ELR (cell line): ENCODE data around the gene SMIM20.
"Not testable (repeated sequence)": the region's sequence is repeated elsewhere in the genome, so short reads cannot be mapped to it uniquely, and the experiment has no call there.

ENCODE experiments used
- DNase-seq: peaks from one replicate; pipeline ENCODE4 v3.0.0-alpha.2; 2015; ENCODE audit warnings: low read depth

Gene SMIM20

GRCh38 chr4:25913851-25914669, at the start of gene SMIM20:
Gene SMIM20 (plus strand): TSS chr4:25914220. CDS start chr4:25914314, 94 bp downstream.
- DNase-seq, result peak; percentile 89

DNA sequence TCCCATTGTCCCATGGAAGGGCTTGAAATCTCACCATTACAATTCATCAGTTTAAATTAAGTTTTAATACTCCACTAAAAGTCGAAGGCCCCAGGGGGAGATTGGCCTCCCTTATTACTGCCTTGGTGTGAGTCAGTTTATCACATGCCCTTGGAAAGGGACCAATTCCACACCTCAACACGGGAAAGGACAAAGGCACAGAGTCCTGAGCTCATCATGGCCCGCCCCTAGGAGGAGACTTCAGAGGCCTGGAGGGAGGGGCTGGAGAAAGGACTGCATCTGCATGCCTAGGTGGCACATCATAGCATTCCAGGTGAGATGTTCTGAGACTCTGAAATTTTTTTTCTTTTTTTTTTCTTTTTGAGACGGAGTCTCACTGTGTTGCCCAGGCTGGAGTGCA, 48.4 kb upstream of the SMIM20 start:
- peak; percentile 38 for DNase-seq

DNA sequence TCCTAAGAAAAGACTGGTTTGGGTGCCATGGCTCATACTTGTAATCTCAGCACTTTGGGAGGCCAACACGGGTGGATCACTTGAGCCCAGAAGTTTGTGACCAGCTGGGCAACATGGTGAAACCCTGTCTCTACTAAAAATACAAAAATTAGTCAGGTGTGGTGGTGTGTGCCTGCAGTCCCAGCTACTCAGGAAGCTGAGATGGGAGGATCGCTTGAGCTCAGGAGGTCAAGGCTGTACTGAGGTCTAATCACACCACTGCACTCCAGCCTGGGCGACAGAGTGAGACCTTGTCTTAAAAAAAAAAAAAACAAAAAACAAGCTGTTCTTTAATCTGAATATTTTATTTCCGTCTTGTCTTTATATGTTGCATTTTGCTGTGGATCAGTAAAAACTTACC, 47.6 kb upstream of the SMIM20 start:
- not testable (repeated sequence) for DNase-seq

- DNase-seq, result no peak
These were observed 46.2 kb upstream of the SMIM20 start for GRCh38 chr4:25867781-25868294.

DNA sequence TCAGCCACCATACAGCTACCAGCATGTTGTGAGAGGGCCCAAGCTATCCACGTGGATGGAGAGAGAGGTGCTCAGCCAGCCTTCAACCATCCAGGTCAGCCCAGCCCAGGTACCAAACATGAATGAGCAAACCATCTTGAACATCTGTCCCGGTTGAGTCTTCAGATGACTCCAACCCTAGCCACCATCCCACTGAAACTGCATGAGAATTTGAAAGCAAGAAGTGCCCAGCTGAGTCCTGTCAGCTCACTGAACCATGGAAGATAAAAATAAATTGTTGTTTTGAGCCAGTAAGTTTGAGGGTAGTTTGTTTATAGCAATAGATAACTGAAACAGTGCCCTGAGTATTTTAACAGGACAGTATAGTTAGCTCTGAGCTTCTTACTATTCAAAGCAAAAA, 43.9 kb upstream of the SMIM20 start:
- no peak for DNase-seq

GRCh38 chr4:25872851-25873631, 41.0 kb upstream of the SMIM20 start:
- DNase-seq, result no peak

- DNase-seq, result no peak
These were observed 40.3 kb upstream of the SMIM20 start for GRCh38 chr4:25873632-25874129.

DNA sequence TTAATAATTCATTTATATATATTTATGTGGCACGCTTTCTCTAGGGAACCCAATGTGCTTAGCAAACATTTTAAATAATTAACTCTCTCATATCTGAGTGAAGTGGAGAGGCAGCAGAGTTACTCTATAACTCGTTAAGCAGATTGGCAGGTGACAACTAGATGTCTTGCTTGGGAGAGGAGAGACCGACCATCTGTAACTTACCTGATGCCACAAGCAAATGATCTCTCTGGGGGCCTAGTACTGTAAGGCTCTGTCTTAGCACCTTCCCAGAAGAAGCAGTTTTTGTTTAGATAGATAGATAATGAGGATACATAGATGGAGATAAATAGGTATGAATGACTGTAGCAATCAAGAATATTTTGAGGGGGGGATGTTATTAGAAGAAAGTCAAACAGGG, 39.4 kb upstream of the SMIM20 start:
- no peak for DNase-seq

DNA sequence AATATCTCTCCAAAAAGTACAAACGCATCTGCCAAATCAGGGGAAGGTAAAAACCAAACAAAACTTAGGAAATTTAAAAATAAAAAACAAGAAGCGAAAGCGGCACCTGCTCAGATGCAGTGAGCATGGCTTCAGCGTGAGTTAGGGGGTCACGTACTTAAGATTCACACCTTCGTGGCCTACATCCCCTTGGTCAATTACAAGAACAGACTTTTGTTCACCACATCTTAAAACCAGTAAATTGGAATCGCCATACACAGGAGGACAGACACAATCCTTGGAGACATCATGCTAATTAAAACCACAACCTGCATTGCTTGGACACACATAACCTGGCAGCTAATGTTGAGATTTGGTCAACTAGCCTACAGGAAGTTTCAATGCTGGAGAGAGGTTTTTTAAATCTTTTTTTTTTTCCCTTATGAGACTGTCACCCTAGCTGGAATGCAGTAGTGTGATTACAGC, 38.7 kb upstream of the SMIM20 start:
- DNase-seq, result no peak

DNA sequence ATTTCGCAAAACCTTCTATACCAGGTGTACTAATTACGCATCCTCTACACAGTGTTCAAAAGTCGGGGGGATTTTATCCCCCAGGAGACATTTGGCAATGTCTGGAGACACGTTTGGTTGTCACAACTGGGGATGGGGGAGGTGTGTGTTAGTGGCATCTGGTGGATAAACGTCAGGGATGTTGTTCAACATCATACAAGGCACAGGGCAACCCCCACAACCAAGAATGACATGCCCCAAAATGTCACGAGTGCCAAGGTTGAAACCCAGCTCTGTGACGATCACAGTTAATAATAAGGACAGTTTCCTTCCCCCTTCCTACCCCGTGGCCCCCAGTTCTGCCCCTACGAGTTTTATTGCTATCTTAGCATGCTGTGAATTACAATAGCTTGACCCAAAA, 35.3 kb upstream of the SMIM20 start:
- no peak for DNase-seq

DNA sequence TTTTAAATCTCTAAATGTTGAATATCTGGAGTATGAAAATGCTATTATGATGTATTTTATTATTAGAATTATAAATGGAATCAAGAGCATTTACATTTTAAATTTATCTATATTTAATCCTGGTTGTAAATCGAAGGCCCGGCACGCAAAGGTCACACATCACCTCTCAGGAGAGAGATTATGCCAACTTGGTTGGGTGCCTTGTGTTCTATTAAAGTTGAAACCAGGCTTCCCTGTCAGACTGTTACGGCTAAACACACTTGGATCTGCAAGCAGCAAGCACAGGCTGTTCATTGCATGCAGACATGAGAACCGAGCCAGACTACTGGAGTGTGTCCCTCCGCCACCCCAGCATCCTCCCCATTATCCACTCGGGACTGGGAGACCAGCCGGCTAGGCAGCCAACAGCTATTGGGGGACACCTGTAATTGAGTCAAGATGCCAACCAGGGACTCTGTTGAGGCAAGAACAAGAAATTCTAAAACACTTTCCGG, 34.9 kb upstream of the SMIM20 start:
- DNase-seq, result no peak

- DNase-seq, result no peak
These were observed 34.4 kb upstream of the SMIM20 start for GRCh38 chr4:25879587-25879986.

- DNase-seq, result no peak
These were observed 33.9 kb upstream of the SMIM20 start for GRCh38 chr4:25879991-25880651.

DNA sequence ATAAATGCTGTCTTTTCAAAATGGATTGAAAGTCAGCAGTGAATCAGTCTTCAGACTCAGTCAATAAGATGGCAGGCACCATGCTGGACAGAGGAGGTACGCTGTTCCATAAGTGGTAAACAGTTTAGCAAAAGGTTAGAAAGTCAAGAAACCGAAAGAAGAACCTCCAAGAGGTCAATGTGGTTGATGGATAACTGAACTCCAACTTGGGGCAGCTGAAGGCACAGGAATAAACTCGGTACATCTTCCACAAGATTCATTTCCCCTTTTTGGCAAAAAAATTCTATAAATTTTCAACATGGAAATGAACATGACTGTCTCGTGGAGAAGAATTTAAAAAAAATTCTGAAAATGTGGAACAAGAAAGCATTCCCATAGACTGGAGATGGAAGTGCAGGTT, 32.8 kb upstream of the SMIM20 start:
- no peak for DNase-seq

- no peak for DNase-seq
These were observed 31.8 kb upstream of the SMIM20 start for GRCh38 chr4:25882226-25882625.

- DNase-seq, result no peak
These were observed 30.5 kb upstream of the SMIM20 start for GRCh38 chr4:25883565-25883964.

DNA sequence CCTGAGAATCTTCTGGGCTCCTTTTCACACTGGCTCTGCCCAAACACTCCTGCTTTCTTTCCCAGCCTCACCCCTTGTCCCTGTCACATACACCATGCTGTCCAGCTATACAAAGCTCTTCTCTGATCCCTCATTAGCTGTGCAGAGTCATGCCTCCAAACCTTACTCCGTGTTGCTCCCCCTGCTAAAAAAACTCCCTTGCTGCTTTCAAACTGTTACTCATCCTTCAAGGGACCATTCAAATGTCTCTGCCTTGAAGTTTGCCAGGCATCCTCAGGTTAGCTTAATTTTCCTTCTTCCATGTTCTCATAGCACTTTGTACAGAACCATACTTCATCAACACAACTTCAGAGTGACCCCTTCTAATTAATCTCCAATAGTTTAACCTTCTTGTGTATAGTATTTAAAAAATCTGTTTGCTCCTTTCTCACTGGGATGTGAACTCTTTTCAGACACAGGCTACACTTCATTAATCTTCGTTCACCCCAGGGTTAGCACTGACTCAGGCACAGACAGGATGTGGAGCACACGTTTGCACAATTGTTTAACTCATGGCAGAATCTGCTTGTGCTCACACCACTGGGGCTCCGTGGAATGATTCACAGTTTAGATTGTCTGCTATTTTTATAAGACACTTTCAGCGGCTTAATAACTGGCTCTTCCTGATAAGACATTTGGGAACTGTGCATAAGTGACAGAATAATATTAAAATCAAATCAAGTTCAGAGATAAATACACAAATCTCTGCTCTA, 29.8 kb upstream of the SMIM20 start:
- DNase-seq, result peak; percentile 71

- DNase-seq, result peak; percentile 35
These were observed 25.2 kb upstream of the SMIM20 start for GRCh38 chr4:25888781-25889180.

DNA sequence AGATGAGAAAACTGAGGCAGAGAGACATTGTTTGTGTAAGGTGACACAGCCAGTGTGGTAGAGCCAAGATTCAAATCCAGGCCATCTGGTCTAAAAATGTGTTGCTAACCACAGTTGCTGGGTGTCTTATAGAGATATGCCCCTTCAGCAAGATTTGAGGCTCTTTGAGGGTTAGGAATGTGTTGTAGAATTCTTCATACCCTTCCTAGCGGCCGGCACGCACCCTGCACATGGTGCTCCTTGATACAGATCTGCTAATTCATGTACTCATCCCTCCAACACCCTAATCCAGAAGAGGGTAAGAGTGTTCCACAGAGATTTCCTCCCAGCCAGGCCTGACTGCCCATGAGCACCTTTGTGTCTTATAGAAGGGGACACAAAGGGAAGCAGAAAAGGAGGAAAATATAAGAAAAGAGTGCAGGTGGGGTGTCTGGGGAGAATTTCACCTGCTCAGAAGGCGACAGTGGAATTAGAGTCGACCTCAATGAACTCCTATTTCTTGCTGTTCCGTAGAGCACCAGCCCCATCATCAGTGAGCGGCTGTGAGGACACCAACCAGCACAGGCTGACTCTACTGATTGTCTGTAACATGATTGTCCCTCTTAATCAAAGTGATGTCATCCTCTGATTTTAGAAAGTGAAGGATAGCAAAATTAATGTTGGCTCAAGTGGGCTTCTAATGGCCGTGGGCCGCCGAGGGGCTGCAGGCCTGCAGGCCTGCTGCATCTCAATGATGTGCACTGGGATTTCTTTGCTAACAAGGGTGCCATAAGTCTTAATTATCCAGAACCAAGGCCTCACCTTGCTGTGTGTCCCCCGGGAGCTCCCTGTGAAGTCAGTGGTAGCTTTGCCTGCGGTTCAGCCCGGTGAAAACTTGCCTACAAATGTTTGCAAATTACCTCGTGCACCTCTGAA, 24.2 kb upstream of the SMIM20 start:
- DNase-seq, result no peak
